Gastroesophageal sphincter (tissue), 4 donors: ENCODE measurements around the gene ERCC1. TPM values are rescaled to one million over a fixed set of nuclear protein-coding genes. Genes with fewer than 3 reads are reported as not detected.

ENCODE experiments used
- ATAC-seq: fragments of 150-250 bp; one replicate; pipeline ENCODE4 v1.9.1; 2016; ENCODE audit warnings: mild to moderate bottlenecking, moderate library complexity
- H3K27ac ChIP-seq, 4 donors: fragments of 200-600 bp; sonication (generic) in 3 of 4; 1 replicate in 3 of 4; 2 replicates in 1 of 4; pipeline ENCODE4 v1.5.1; 2016 to 2019
- H3K27me3 ChIP-seq: fragments of 200-600 bp; sonication (generic); one replicate; pipeline ENCODE4 v1.5.1; 2019
- H3K36me3 ChIP-seq, 2 donors: fragments of 200-600 bp; sonication (generic); one replicate each; pipeline ENCODE4 v1.5.1; 2019; ENCODE audit warnings: control low read depth in 1 of 2
- H3K4me1 ChIP-seq, 3 donors: fragments of 200-600 bp; sonication (generic); 1 replicate in 2 of 3; 2 replicates in 1 of 3; pipeline ENCODE4 v1.5.1; 2016 to 2019; ENCODE audit warnings: control low read depth in 2 of 3
- H3K4me3 ChIP-seq, 2 donors: fragments of 200-600 bp; sonication (generic); one replicate each; pipeline ENCODE4 v1.5.1; 2019; ENCODE audit warnings: mild to moderate bottlenecking in 1 of 2, moderate library complexity in 1 of 2
- H3K9me3 ChIP-seq, 3 donors: fragments of 200-600 bp; sonication (generic); one replicate each; pipeline ENCODE4 v1.5.1; 2017 to 2019; ENCODE audit warnings: control low read depth in 2 of 3
- EP300 ChIP-seq: sonication (generic); formaldehyde crosslinking; IDR thresholded peaks from one replicate; pipeline ENCODE4 v1.6.1; 2017; ENCODE audit warnings: antibody characterized with exemption, mild to moderate bottlenecking
- POLR2A ChIP-seq, 2 donors: fragments of 450-650 bp; IDR thresholded peaks; one replicate each; pipeline ENCODE4 v1.6.1; 2017; ENCODE audit warnings: antibody characterized with exemption in 2 of 2, mild to moderate bottlenecking in 2 of 2, moderate library complexity in 1 of 2
- POLR2AphosphoS5 ChIP-seq: sonication (generic); formaldehyde crosslinking; IDR thresholded peaks from one replicate; pipeline ENCODE4 v1.6.1; 2017; ENCODE audit warnings: antibody characterized with exemption
- WGBS, 2 donors: methylation state at CpG; one replicate each; pipeline ENCODE4 v1.1.5; 2018; ENCODE audit warnings: low coverage in 1 of 2; 5-methylcytosine and 5-hydroxymethylcytosine counted together
- total RNA-seq, 4 donors: library from RNA; depleted of rRNA; stranded (reverse); fragments of >200 nt; gene quantifications; one replicate each; pipeline ENCODE4 v1.1.0, GENCODE V29; 2016
- TF ChIP-seq, protein P1 (sequence below), 4 experiments: fragments of 200-600 bp in 2 of 4; fragments of 450-650 bp in 2 of 4; sonication (generic) in 1 of 4; IDR thresholded peaks; one replicate each; pipeline ENCODE4 v1.5.1; 2017 to 2019; ENCODE audit warnings: antibody characterized with exemption in 4 of 4, mild to moderate bottlenecking in 2 of 4, moderate library complexity in 2 of 4

The ERCC1 gene
- total RNA-seq, 4 donors from 2014 or later: 52.7 to 84.6 (median 68.4) TPM

DNA sequence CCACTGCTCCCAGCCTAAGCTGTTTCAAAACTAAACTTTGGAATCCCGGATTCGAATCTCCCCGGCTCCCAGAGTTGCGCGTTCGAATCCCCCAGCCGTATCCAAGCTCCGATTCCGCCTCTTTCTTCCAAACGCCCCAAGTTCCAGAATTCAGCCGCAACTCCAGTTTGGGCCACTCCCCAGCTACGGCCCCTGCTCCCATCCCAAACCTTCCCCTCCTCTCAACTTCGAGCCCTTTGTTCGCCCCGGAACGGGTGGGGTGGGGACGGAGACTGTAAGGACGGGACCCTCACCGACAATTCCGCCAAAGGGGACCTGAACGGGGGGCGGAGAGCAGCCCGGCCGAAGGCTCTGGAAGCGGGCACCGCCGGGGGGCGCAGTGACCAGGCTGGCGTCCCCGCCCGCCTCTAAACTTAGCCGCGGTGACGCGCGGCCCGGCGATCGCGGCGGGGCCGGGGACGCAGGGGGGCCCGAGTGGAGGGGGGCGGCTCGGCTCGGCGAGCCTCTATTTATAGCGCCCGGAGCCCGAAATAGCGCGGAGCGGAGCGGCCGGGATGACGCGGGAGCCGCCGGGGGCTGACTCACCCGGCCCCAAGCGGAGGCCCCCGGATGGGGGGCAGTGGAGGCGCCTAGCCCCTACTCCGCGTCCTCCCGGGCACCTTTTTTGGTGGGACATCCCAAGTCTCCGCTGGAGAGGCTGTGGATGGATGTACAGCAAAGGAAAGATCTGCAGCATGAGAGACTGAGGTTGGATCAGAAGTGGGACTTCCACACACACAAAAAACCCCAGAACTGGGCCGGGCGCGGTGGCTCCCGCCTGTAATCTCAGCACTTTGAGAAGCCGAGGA is 4.9 kb upstream of the ERCC1 start:
- peak overlapping the region; percentile 43 to 64 for H3K4me3 ChIP-seq
- H3K27me3 ChIP-seq: no peaks in the 10 kb centered on the region
- H3K27ac ChIP-seq: peak overlapping the region; percentile 58 to 94 (median 91)
- 7 to 11% methylated on average over 5 to 13 of the region's 73 CpGs for WGBS, 2 donors
- peaks cover 0 to 37% (median 19%) of the 10 kb centered on the region in 3 donors for H3K4me1 ChIP-seq
- peak; percentile 61 for ATAC-seq
- TF ChIP-seq, protein P1, sequence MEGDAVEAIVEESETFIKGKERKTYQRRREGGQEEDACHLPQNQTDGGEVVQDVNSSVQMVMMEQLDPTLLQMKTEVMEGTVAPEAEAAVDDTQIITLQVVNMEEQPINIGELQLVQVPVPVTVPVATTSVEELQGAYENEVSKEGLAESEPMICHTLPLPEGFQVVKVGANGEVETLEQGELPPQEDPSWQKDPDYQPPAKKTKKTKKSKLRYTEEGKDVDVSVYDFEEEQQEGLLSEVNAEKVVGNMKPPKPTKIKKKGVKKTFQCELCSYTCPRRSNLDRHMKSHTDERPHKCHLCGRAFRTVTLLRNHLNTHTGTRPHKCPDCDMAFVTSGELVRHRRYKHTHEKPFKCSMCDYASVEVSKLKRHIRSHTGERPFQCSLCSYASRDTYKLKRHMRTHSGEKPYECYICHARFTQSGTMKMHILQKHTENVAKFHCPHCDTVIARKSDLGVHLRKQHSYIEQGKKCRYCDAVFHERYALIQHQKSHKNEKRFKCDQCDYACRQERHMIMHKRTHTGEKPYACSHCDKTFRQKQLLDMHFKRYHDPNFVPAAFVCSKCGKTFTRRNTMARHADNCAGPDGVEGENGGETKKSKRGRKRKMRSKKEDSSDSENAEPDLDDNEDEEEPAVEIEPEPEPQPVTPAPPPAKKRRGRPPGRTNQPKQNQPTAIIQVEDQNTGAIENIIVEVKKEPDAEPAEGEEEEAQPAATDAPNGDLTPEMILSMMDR (IDR thresholded peaks at IDR 0.05): peak in 3 of 4 experiments; percentile 40 to 70 (median 53)
- TF ChIP-seq EP300 (no peak), POLR2AphosphoS5 (peak; percentile 19), POLR2A (IDR thresholded peaks at IDR 0.05) (peak in 1 of 2 donors; percentile 19)
- H3K9me3 ChIP-seq: no peaks in the 10 kb centered on the region
- H3K36me3 ChIP-seq: no peaks in the 10 kb centered on the region

DNA sequence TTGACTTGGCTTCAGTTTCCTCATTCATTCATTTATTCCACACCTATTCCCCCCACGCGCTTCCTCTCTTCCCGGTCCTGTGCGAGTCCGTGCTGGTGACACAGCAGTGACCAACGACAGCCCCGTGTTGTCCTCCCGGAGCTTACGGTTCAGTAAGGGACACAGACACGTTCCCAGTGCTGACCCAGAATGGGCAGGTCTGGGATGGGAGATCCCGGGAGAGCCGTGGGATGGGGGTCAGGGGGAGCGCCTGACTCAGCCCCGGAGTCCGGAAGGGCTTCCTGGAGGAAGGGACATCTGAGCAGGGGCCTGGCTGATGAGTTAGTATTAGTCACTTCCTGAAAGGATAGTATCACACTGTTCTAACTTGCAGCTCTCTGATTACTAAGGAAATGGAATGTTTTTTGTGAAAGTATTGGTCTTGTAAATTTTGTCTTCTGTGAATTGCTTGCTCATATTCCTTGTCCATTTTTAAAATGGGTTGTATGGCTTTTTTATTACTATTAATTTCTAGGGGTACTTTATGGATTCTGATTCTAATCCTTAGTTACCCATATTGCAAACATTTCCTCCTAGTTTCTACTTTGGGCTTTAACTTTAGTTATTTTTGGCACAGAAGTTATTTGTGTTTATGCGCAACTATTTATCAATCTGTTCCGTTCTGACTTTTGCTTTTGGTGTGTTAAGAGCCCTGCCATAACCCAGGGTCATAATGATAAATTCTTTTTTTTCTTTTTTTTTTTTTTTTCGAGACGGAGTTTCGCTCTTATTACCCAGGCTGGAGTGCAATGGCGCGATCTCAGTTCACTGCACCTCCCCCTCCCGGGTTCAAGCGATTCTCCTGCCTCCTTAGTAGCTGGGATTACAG is 708 bp upstream of the ERCC1 start:
- ATAC-seq: peak; percentile 48
- Histone ChIP-seq H3K27me3 (no peaks in the 10 kb centered on the region), H3K36me3 (peaks cover 0 to 28% of the 10 kb centered on the region in 2 donors), H3K4me3 (peak overlapping the region; percentile 51 to 61), H3K27ac (peak overlapping the region; percentile 57 to 94 (median 90)), H3K4me1 (peaks cover 0 to 52% (median 23%) of the 10 kb centered on the region in 3 donors), H3K9me3 (no peaks in the 10 kb centered on the region)
- WGBS, 2 donors: 13 to 43% methylated on average over 6 to 19 of the region's 24 CpGs
- no peak for TF ChIP-seq EP300
- TF ChIP-seq, protein P1 (IDR thresholded peaks at IDR 0.05): no peak
- TF ChIP-seq POLR2AphosphoS5: peak; percentile 82
- TF ChIP-seq POLR2A (IDR thresholded peaks at IDR 0.05): no peak

DNA sequence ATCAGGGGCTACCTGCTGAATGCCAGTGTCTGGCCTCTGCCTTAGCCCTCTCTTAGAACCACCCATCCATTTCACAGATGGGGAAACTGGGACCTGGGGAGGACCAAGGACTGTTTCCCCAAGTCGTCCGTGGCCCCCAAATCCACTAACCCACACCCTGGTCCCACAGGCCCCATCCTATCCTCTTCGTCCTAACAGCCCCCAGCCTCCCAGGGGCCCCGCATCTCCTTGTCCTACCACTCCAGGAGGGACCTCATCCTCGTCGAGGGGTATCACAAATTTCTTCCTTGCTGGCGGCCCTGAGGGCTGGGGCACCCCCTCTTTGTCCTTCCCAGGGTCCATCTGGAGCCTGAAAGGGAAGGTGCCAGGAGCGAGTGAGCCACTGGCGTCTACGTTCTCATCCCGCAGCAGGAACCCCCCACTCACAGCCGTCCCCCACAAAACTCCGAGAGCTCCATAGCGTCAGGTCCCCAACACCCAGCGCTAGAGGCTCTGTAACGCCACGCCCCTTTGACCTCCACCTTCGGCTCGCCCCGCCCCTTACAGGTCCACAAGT is 606 bp downstream of the ERCC1 start:
- Histone ChIP-seq H3K27me3 (no peaks in the 10 kb centered on the region), H3K4me3 (peak overlapping the region; percentile 51 to 61), H3K9me3 (no peaks in the 10 kb centered on the region), H3K4me1 (peaks cover 0 to 39% (median 12%) of the 10 kb centered on the region in 3 donors), H3K27ac (peak overlapping the region; percentile 57 to 94 (median 90)), H3K36me3 (peaks cover 0 to 41% of the 10 kb centered on the region in 2 donors)
- TF ChIP-seq EP300 (no peak), POLR2A (IDR thresholded peaks at IDR 0.05) (no peak), POLR2AphosphoS5 (no peak)
- TF ChIP-seq, protein P1 (IDR thresholded peaks at IDR 0.05): no peak
- 16 to 29% methylated on average over 6 to 11 of the region's 20 CpGs for WGBS, 2 donors
- ATAC-seq: no peak

DNA sequence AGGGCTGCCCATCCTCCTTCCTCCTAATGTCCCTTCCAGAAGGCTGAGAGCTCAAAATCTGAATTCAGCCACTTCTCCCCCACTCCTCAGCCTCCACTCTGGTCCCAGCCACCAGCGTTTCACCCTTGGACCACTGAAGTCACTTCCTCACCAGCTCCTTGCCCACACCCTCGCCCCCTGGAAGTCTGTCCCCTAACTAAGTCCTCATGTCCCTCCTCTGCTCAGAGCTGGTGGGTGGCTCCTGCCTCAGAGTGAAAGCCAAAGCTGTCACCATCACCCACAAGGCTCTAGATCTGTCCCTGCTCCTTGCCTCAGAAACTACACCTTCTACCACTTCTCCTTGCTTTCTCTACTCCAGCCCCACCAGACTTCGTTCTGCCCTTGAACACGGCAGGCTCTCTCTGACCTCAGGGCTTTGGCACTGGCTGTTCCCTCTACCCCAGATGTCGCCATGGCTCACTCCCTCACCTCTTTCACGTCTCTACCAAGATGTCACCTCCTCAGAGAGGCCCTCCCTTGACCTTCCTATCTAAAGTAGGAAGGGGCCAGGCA is 1.7 kb downstream of the ERCC1 start:
- no peaks in the 10 kb centered on the region for H3K27me3 ChIP-seq
- TF ChIP-seq POLR2AphosphoS5 (no peak), POLR2A (IDR thresholded peaks at IDR 0.05) (no peak), EP300 (no peak)
- TF ChIP-seq, protein P1 (IDR thresholded peaks at IDR 0.05): no peak
- H3K4me3 ChIP-seq: no peak overlapping the region
- no peak for ATAC-seq
- H3K36me3 ChIP-seq: peaks cover 0 to 52% of the 10 kb centered on the region in 2 donors
- H3K4me1 ChIP-seq: peaks cover 0 to 37% (median 12%) of the 10 kb centered on the region in 3 donors
- H3K9me3 ChIP-seq: no peaks in the 10 kb centered on the region
- peak overlapping the region in 1 of 4 donors; percentile 93 for H3K27ac ChIP-seq
- WGBS, 2 donors: 71 to 92% methylated on average over 5 to 6 of the region's 6 CpGs
